HG02571 (cell line): ENCODE results near the gene CCDC85B.

ENCODE experiments used
- ATAC-seq: cut with Tn5 transposase; IDR thresholded peaks from one replicate; pipeline ENCODE4 v1.9.1; 2021; ENCODE audit warnings: mild to moderate bottlenecking, moderate library complexity; ENCODE audit not compliant: unreplicated experiment

The CCDC85B gene

DNA sequence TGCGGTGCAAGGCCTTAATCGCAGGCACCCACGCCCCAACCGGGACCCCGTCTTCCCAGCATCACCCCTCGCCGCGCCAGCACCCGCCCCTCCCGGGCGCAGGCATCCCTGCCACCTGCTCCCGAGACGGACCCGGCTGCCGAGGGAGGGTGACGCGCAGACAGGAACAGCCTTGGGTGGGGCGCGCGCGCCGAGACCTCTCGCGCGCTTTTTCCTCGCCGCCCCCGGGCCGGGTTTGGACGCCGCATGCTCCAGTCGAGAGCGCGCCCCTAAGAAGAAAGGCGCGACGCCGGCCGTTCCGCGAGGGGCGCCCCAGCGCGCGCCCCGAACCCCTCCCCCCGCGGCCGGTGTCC, 33.0 kb upstream of the CCDC85B start:
- ATAC-seq, result peak; percentile 2

GRCh38 chr11:65857853-65858680, 32.4 kb upstream of the CCDC85B start, which contains the start of gene CFL1:
Gene CFL1 (minus strand): TSS chr11:65858180. CDS start chr11:65858099, 81 bp downstream.
- peak; percentile 37 for ATAC-seq

DNA sequence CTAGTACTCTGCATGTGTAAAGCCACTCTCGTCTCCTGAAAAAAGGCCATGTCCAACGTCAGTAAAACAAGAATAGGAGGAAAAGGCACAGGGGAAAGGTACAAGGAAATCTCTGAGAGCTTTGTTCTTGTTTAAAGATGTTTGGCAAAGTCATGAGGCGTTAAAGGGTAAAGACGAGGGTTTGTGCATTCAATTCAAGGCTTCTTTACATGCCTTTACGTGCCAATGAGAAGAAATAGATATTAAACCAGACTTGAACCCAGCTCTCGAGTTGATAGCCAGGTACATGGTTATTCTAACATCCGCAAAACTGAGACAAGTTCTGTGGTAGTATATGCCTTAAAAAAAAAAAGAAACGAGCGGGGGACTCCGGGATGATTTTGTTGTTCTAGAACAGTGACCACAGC, 31.8 kb upstream of the CCDC85B start:
- no peak for ATAC-seq

GRCh38 chr11:65859095-65859811, 31.2 kb upstream of the CCDC85B start:
- ATAC-seq, result peak; percentile 51

- ATAC-seq, result no peak
Measured at GRCh38 chr11:65859812-65860277, 30.6 kb upstream of the CCDC85B start.

- ATAC-seq, result no peak
Measured at GRCh38 chr11:65860278-65861164, 30.0 kb upstream of the CCDC85B start, which contains the start of gene MUS81. Gene MUS81 (plus strand): TSS chr11:65860433. CDS start chr11:65860754, 321 bp downstream.

- no peak for ATAC-seq
Measured at GRCh38 chr11:65861165-65861505, 29.3 kb upstream of the CCDC85B start.

- no peak for ATAC-seq
Measured at GRCh38 chr11:65861533-65862183, 28.8 kb upstream of the CCDC85B start.

- no peak for ATAC-seq
Measured at GRCh38 chr11:65862191-65862735, 28.2 kb upstream of the CCDC85B start.

DNA sequence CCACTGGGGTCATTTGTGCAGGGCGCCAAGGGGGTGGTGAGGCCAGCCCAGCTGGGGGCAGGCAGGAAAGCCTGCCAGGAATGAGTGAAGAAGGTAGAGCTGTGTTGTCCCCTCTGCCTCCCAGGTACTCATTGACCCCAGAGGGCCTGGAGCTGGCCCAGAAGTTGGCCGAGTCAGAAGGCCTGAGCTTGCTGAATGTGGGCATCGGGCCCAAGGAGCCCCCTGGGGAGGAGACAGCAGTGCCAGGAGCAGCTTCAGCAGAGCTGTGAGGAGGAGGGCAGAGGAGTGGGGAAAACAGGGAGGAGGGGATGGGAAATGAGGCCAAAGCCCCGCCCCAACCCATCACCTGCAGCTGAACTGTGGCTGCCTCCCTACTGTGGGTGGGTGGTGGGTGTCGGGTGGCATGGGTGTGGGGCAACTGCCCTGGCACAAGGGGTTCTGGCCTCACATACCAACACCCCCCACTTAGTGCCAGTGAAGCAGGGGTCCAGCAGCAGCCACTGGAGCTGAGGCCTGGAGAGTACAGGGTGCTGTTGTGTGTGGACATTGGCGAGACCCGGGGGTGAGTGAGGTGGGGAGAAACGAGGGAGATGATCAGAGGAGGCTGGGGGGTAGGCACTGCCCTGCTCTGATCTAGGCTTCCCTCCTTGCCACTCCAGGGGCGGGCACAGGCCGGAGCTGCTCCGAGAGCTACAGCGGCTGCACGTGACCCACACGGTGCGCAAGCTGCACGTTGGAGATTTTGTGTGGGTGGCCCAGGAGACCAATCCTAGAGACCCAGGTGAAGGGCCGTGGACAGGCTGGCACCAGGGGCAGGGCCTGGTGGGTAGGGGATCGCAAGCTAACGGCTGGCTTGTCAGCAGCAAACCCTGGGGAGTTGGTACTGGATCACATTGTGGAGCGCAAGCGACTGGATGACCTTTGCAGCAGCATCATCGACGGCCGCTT, 27.3 kb upstream of the CCDC85B start:
- no peak for ATAC-seq

DNA sequence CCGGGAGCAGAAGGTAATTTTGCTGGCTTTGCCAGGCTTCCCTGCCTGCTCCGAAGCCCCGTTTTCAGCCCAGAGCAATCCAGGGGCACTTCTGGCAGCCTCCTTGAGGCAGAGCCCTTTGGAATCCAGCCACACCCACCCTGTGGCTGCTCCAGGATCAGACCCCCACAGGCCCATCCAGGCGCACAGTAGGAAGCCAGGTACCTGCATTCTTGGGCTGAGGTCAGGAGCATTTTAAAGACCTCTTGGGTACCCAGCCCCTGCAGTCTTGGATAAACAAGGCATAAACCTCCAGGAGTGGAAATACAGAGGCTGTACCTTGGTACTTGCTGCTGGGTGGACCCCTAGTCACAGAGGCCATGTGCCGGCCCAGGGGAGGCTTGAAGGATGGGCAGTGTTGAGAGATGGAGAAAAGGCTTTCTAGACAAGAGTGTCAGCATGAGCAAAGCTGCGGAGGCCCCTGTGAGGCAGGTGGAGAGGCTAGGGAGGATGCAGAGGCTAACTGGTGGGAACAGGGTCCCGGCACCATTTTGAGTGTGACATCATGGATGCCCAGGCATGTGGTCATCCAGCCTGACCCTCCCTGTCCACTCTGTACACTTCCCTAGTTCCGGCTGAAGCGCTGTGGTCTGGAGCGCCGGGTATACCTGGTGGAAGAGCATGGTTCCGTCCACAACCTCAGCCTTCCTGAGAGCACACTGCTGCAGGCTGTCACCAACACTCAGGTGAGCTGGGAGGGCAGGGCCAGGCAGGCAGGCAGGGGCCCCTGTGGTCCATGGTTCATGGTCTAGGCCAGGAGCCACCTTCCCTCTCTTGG, 26.4 kb upstream of the CCDC85B start:
- no peak for ATAC-seq

GRCh38 chr11:65864706-65865471, 25.6 kb upstream of the CCDC85B start:
- ATAC-seq, result no peak

DNA sequence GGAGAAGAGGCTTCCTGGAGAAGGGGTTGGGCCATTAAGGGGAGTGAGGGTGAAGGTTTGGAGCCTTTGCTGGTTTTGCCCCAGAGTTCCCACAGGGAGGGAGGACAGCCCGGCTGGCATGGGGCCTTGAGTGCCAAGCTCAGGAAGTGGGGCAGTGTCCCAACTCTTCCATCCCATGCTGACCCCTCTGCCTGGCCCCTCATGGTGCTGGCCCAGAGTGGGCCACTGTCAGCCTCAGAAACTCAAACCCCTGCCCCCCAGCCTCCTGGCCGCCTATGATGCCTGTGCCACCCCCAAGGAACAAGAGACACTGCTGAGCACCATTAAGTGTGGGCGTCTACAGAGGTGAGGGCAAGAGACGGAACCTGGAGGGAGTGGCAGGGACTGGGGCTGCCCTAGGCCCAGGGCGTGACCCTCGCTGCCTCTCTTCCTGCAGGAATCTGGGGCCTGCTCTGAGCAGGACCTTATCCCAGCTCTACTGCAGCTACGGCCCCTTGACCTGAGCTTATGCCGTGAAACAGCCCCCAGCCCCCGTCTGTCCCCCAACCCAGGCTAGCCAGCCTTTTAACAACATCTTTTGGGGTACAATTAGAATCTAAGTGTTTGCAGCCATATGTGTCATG, 24.8 kb upstream of the CCDC85B start:
- ATAC-seq, result no peak

DNA sequence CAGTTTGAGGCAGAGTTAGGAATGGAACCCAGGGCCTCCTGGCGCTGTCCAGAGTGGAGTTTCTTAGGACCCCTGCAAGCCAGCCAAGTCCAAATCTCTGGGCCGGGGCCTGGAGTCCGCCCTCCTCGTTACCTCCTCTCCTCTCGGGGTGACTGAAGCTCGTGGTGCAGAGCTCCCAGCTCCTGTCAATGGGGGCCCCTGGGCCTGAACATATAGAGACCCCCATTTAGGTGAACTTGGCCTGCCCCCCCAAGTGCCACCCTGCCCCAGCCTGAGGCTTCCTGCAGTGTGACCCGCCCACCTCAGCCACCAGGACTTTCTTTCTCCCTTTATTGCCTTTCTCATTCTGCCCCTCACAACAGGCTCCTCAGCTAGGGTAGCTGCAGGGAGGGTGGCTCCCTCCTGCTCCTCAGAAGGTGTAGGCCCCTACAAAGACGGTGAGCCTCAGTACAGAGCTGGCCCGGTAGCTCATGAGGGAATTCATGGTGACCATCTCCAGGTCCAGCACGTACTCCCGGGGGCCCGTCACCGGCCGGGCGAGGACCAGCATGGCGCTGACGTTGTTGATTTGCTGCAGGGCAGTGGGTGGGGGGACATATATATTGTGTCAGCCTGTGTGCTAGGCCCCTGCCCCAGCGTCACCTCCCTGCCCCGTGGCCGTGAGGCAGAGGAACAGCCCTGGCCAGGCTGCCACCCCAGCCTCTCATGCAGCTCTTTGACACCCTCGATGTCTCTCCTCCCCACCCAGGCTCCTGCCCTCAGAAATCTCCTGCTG, 23.8 kb upstream of the CCDC85B start:
- ATAC-seq, result no peak

GRCh38 chr11:65867284-65868071, 23.0 kb upstream of the CCDC85B start:
- ATAC-seq, result no peak
